ENCODE measurements around the gene ADCY4.
A peak's percentile ranks its signal among the peaks of the same experiment; 100 is the strongest.

ADCY4 gene

DNA sequence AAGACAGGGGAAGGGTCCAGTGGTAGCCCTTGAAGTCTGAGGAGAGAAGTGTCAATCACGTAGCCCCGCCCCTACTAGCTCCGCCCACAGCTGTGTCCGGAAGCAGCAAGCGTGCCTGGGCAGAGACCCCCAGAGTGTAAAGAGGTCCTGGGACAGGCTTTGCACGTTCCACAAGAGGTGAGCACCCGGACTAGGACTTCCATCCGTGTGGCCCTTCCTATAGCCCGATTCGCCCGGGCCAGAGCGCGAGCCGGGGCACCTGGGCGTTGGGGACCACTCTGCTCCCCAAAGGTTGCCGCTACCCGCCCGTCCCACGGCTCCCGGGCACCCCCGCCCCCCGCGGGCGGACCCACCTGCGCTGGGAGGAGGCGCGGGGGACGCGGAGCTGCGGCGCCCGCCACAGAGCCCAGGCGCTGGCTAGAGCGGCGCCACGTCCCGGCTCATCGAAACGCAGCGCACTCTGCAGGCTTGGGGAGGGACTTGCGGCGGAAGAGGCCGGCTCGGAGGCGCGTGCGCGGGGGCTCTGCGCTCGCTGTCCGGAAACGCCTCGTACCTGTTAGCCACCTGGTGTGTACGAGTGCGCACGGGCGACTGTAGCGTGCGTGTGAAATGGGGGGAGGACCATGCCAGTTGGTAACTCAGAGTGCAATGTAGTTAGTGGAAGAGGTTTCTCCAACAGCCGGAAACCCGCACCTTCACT lies 63.6 kb downstream of the ADCY4 start, which contains the start of gene RABGGTA:
Gene RABGGTA, minus strand, starts transcription at position 464 of the 700 bp plus-strand sequence. CDS start 482 bp downstream, outside the sequence.
- DNase-seq, result peak; percentile 90

DNA sequence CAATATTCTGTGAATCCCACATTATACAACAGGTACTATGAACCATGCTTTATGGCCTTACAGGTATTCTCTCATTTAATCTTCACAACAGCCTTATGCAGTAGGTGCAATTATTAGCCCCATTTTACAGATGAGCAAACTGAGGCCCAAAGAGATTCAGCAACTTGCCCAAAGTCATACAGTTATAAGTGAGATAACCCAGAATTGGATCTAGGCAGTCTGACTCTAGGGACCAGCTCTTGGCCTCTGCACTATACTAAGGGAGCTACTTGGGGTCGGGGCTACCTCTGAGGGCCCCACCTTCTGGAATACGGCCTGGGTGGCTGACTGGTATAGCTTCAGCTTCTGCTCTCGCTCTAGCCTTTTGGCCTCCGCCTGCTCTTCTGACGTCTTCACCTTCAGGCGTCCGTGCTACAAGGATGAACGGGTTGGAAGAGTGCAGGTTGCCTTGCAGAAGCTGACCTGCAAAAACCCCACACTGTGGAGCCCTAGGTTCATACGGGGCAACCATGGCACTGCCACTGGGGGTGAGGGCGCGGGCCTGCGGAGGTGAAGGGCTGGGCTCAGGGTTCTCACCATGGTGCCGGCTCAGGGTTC lies 64.2 kb downstream of the ADCY4 start:
- DNase-seq, result no peak

DNA sequence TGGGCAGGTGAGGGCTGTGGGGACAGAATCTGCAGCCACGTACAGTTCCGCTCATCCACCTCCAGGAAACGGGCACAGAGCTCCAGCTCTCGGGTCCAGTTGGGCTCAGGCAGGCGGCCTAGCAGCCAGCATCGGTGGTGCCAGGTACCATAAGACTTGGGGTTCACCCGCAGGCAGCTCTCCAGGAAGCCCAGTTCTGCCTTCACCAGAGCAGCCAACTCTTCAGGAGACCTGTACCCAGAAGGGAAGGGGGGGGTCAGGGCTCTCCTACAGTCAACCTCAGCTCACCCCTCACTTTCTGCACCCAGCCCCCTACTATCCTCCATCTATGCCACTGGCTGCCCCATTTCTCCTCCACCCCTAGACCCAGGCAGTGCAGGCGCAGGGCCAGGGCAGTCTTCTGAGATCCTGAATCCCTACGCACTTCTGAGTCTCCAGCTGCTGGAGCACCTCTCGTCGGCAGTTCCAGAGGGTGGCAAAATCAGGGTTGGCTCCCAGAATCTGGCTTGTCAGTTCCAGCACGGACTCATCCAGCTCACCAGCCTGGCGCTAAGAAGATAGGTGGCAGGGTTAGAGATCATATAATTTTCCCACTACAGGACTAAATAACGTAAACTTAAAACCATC lies 64.8 kb downstream of the ADCY4 start:
- no peak for DNase-seq

DNA sequence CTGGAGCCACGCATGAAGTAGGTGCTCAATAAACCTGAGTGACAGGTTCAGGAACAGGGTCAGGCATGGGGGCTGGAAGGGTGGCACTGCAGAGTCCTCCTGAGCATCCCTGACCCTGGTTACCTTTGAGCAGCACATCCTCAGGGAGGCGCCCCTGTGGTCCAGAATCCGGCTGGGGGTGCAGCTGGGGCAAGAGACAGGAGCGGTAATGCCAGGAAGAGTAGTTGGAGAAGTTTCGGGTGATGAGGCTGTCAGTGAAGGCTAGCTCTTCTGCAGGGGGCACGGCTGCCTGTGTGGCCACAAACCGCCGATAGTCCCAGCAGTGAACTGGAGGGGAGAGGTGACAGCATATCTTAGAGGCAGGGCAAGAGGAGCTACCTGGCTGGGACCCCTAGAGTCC lies 65.5 kb downstream of the ADCY4 start:
- DNase-seq, result no peak

Measured in NCI-H1436 (cell line).